Cardiac fibroblast (primary cell): ENCODE results near the gene SYT13.

Source experiments
- DNase-seq, 2 donors: peaks; one replicate each; pipeline versions ENCODE4 v3.0.0 to v3.0.0-alpha.2; 2010; ENCODE audit warnings: low read depth in 2 of 2
- H3K4me3 ChIP-seq, 2 donors: replicated peaks in 1 of 2; 1 replicate in 1 of 2; 2 replicates in 1 of 2; pipeline ENCODE4 v1.5.1; 2011; ENCODE audit warnings: low read depth in 2 of 2, low read length in 2 of 2, mild to moderate bottlenecking in 2 of 2, moderate library complexity in 1 of 2
- CTCF ChIP-seq: IDR thresholded peaks from one replicate; pipeline ENCODE4 v1.5.1; 2011; ENCODE audit warnings: low read depth, mild to moderate bottlenecking, low read length, inconsistent platforms

The SYT13 gene

GRCh38 chr11:45245218-45246045 lies 40.7 kb downstream of the SYT13 start:
- no peak for DNase-seq
- TF ChIP-seq CTCF: no peak
- H3K4me3 ChIP-seq: no peak overlapping the region

- no peak for DNase-seq
- no peak for TF ChIP-seq CTCF
- H3K4me3 ChIP-seq: no peak overlapping the region
Measured at GRCh38 chr11:45243967-45244366, 42.2 kb downstream of the SYT13 start.

GRCh38 chr11:45239733-45240132 lies 46.4 kb downstream of the SYT13 start:
- TF ChIP-seq CTCF: no peak
- DNase-seq: no peak
- H3K4me3 ChIP-seq: no peak overlapping the region

GRCh38 chr11:45238724-45239123 lies 47.4 kb downstream of the SYT13 start:
- peak; percentile 69 to 92 for DNase-seq
- TF ChIP-seq CTCF: no peak

GRCh38 chr11:45237711-45238315 lies 48.3 kb downstream of the SYT13 start:
- H3K4me3 ChIP-seq: no peak overlapping the region
- DNase-seq: no peak
- no peak for TF ChIP-seq CTCF

More at GRCh38 chr11:45238724-45239123, 47.4 kb downstream of the SYT13 start:
- H3K4me3 ChIP-seq: no peak overlapping the region

- no peak overlapping the region for H3K4me3 ChIP-seq
- no peak for DNase-seq
- no peak for TF ChIP-seq CTCF
Measured at GRCh38 chr11:45234306-45235006, 51.7 kb downstream of the SYT13 start.
